Left lobe of liver (tissue), 2 donors: ENCODE measurements around the gene DGKB. TPM values are rescaled to one million over a fixed set of nuclear protein-coding genes. Genes with fewer than 3 reads are reported as not detected.
A peak's percentile ranks its signal among the peaks of the same experiment; 100 is the strongest.

ENCODE experiments used
- ATAC-seq: fragments of 200-7000 bp; cut with Tn5 transposase; one replicate; pipeline ENCODE4 v1.9.1; 2020; ENCODE audit warnings: mild to moderate bottlenecking, moderate library complexity
- DNase-seq: peaks from one replicate; pipeline ENCODE4 v3.0.0-alpha.2; 2020; ENCODE audit warnings: low spot score
- total RNA-seq: library from RNA; stranded (reverse); gene quantifications from one replicate; pipeline ENCODE4 v1.2.1, GENCODE V29; 2021
- donor health status: DM: no; HTN: no; CAD: no; lungs with moderate emphysema.
- donor health status: DM: no; HTN: yes; CAD: no.

DGKB gene
- total RNA-seq, 1 donor from 2014 or later: 0.33 TPM

DNA sequence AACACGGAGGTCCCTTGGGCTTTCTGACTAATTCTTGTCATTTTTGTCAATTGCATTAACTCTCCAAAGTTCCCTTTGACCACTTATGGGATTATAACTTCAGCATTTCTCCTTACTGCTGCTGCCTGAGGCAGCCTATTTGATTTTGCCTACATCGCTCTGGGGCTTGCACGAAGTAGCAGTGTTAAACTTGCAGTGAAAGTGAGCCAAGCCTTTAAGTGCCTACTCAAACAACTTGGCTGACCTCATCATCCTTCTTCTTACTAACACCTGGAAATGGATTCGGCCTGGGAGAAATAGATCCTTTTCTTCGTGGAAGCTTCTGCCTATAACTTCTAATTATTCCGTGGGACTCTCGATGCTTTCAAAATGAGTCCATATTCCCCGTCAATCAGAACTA lies 76.6 kb downstream of the DGKB start:
- ATAC-seq (no peak), DNase-seq (no peak)

- ATAC-seq (no peak), DNase-seq (no peak)
These were observed 80.1 kb downstream of the DGKB start for GRCh38 chr7:14822481-14822854.

GRCh38 chr7:14821757-14822480 lies 80.6 kb downstream of the DGKB start:
- no peak for ATAC-seq
- no peak for DNase-seq

GRCh38 chr7:14818871-14819270 lies 83.7 kb downstream of the DGKB start:
- no peak for DNase-seq
- no peak for ATAC-seq

DNA sequence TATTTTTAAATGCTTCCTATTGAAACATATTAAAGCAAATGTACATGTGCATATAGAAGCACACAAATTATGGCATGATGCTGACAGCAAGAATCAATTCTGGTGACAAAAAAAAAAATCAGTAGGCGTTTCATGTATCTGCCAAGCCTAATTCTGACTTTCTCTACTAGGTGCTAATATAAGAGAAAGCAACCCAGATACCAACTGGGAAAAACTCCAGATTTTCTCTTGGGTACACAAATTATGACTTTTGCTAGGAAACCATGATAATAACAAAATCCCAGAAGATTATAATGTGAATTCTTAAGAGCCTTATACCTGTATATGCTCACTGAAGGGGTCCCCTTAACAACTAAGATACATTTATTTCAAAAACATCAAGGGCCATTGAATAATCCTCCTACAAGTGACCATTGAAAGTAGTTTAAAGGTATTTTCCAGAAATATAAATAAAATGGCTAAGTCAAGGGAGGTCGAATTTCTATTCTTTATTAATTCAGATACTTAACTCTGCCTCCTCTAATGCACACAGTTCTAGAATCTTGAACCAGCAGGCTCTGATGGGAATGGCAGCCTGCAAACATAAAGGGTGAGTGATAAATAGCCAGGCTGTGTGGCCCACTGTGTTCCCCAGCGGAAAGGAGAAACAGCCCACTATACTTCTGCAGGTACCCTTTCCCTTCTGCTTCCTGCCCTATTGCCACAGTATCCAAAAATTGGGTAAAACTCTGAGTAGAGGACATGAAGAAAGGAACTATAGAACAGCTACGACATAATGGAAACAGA lies 84.5 kb downstream of the DGKB start:
- DNase-seq (no peak), ATAC-seq (no peak)

GRCh38 chr7:14807507-14807906 lies 95.0 kb downstream of the DGKB start:
- ATAC-seq (no peak), DNase-seq (no peak)

- ATAC-seq (no peak), DNase-seq (no peak)
These were observed 95.7 kb downstream of the DGKB start for GRCh38 chr7:14806891-14807290.

DNA sequence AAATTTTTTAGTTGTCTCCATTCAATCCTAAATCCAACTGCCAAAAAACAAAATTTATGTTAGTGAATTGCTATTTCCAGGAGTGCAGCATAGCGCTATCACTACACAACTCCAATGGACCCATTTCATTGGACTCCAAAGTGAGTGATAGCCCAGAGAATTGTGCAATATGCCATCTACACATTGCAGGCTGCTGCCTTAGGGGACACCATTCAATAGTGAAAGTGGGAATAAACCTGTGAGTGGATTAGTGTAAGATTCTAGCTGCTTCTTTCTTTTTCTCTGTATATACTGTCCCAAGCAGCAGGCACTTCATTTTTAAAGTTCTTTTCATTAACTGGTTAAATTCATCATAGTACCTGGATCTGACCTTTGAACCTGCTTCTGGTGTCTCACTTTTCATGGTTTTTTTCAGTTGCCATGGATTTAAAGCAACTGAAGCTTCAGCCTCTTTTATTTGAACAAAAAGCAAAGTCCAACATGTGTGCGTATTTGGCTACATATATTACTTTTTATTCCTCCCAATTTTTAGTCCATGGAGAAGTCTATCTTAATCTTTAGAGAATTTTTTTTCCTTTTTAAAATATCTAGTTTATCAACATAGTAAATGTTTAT lies 97.3 kb downstream of the DGKB start:
- ATAC-seq: peak; percentile 87
- DNase-seq: no peak

GRCh38 chr7:14800664-14801063 lies 101.9 kb downstream of the DGKB start:
- DNase-seq (no peak), ATAC-seq (no peak)

GRCh38 chr7:14793151-14793550 lies 109.4 kb downstream of the DGKB start:
- ATAC-seq (no peak), DNase-seq (no peak)

DNA sequence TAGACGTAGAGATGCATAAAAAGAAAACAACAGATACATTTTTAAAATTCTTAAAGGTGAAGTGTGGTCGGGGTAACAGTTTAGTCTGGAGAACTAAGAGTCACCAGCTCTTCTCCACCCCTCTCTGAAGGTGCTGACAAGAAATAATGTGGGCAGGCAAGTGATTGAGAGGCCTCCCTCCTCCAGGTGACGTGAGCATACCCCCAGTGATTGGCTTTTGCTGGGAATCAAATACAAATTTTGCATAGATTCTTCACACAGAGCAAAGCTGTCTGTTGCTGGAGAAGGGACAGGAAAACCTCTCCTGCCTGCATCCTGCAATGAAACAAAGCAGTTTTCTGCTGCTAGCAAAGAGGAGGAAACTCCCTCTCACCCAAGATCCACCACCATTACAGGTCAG lies 115.0 kb downstream of the DGKB start:
- DNase-seq (no peak), ATAC-seq (no peak)

- ATAC-seq: no peak
- DNase-seq: no peak
These were observed 116.1 kb downstream of the DGKB start for GRCh38 chr7:14786314-14786895.

GRCh38 chr7:14777806-14778205 lies 124.7 kb downstream of the DGKB start:
- ATAC-seq: no peak
- no peak for DNase-seq

GRCh38 chr7:14776266-14776665 lies 126.3 kb downstream of the DGKB start:
- ATAC-seq (no peak), DNase-seq (no peak)

GRCh38 chr7:14773729-14774271 lies 128.8 kb downstream of the DGKB start:
- ATAC-seq: no peak
- DNase-seq: no peak

GRCh38 chr7:14770614-14771013 lies 131.9 kb downstream of the DGKB start:
- ATAC-seq (no peak), DNase-seq (no peak)

DNA sequence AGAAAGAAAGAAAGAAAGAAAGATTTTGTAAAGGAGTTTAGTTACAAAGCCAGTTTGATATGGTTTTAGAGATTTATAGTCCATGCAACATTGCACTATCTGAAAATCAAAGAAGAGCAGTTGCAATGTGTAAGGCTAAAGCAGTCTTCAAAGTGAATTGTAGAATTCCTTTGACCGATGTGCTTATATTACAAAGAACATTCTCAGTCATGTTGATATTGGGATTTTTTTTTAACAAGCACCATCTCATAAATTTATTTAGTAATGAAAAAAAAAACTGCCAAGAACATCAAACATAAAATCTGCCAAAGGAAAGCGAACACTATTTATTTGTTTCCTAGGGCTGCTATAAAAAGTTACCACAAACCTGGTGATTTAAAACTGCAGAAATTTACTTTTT lies 133.3 kb downstream of the DGKB start:
- DNase-seq: no peak
- no peak for ATAC-seq

- DNase-seq (no peak), ATAC-seq (no peak)
These were observed 134.7 kb downstream of the DGKB start for GRCh38 chr7:14767716-14768425.

GRCh38 chr7:14766747-14767146 lies 135.8 kb downstream of the DGKB start:
- DNase-seq (no peak), ATAC-seq (no peak)

GRCh38 chr7:14765731-14766130 lies 136.8 kb downstream of the DGKB start:
- no peak for DNase-seq
- ATAC-seq: no peak

- ATAC-seq (no peak), DNase-seq (no peak)
These were observed 140.0 kb downstream of the DGKB start for GRCh38 chr7:14762561-14762960.
